DOHH2 (cell line): ENCODE results near the gene TEX26.

Experiments used
- CTCF ChIP-seq: fragments of 200-600 bp; sonication (generic); IDR thresholded peaks from one replicate; pipeline ENCODE4 v1.5.1; 2014; ENCODE audit warnings: antibody characterized with exemption, mild to moderate bottlenecking, low read depth, low read length; ENCODE audit not compliant: poor library complexity, severe bottlenecking
- EZH2phosphoT487 ChIP-seq: fragments of 200-600 bp; sonication (generic); IDR thresholded peaks from 2 replicates; pipeline ENCODE4 v1.6.1; 2017; ENCODE audit warnings: borderline replicate concordance, mild to moderate bottlenecking, antibody characterized with exemption, low read length, moderate library complexity, mixed read lengths

GRCh38 chr13:30991184-30991583 is 58.7 kb downstream of the TEX26 start:
- TF ChIP-seq CTCF: no peak
- TF ChIP-seq EZH2phosphoT487: no peak
